Measurements from ENCODE around the gene GID4. TPM values are rescaled to one million over a fixed set of nuclear protein-coding genes. Genes with fewer than 3 reads are reported as not detected.

GID4 gene
- total and polyA plus RNA-seq, 10 donors: 3.0 to 11.5 (median 8.4) TPM

DNA sequence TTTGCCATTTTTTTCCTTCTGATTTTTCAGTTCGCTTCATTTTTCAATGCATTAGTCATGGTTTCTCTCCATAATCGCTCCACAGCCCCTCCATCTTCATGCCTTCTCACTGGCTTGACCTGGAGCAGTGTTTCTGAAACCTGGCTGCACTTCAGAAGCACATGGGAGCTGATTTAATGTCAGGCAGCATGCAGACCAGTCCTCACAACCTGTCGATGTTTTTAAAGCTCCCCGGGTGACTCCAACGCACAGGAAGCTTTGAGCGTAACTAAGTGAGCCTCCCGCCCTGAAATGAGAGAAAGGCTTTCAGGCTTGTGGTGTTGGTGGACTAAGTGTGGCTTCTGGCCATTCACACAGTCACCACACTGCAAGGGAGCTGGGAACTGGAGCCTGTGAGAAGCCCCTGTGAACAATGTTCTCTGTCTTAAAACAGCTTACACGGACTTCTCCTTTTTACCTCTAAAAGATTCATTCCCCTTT, 31.7 kb downstream of the GID4 start:
- intact Hi-C loops (cut with DNase I; ENCODE audit: low total_unique reads): no loop called here
- Histone ChIP-seq H3K36me3 (peaks cover 0 to 19% (median under 1%) of the 10 kb centered on the region in 6 donors), H3K4me1 (peaks cover 0 to 9% (median 0%) of the 10 kb centered on the region in 6 donors), H3K27me3 (replicated peaks in 1 of 7) (no peaks in the 10 kb centered on the region), H3K9me3 (no peaks in the 10 kb centered on the region), H3K27ac (no peak overlapping the region), H3K4me3 (no peak overlapping the region)
- DNase-seq: no peak
- WGBS, 5 donors: 13 to 24% (median 21%) methylated on average over 8 of the region's 8 CpGs
- TF ChIP-seq, protein P1, sequence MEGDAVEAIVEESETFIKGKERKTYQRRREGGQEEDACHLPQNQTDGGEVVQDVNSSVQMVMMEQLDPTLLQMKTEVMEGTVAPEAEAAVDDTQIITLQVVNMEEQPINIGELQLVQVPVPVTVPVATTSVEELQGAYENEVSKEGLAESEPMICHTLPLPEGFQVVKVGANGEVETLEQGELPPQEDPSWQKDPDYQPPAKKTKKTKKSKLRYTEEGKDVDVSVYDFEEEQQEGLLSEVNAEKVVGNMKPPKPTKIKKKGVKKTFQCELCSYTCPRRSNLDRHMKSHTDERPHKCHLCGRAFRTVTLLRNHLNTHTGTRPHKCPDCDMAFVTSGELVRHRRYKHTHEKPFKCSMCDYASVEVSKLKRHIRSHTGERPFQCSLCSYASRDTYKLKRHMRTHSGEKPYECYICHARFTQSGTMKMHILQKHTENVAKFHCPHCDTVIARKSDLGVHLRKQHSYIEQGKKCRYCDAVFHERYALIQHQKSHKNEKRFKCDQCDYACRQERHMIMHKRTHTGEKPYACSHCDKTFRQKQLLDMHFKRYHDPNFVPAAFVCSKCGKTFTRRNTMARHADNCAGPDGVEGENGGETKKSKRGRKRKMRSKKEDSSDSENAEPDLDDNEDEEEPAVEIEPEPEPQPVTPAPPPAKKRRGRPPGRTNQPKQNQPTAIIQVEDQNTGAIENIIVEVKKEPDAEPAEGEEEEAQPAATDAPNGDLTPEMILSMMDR (IDR thresholded peaks at IDR 0.05 in 8 of 11, conservative IDR thresholded peaks at IDR 0.05 in 3 of 11): no peak
- TF ChIP-seq POLR2A (IDR thresholded peaks at IDR 0.05): no peak
- TF ChIP-seq POLR2AphosphoS5 (IDR thresholded peaks at IDR 0.05): no peak

DNA sequence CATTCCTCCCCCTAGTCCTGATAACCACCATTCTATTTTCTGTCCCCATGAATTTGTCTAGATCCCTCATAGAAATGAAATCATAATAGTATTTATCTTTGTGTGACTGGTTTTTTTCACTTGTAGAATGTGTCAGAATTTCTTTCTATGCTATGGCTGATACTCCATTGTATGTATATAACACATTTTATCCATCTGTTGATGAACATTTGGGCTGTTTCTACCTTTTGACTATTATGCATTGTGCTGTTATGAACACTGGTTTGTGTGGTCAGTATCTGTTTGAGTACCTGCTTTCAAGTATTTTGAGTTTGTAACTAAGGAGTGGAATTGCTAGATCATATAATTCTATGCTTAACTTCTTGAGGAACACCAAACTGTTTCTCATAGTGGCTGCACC, 32.5 kb downstream of the GID4 start:
- no peak overlapping the region for H3K4me3 ChIP-seq
- H3K4me1 ChIP-seq: peaks cover 0 to 9% (median 0%) of the 10 kb centered on the region in 6 donors
- peaks cover 0 to 11% (median 0%) of the 10 kb centered on the region in 6 donors for H3K36me3 ChIP-seq
- intact Hi-C loops (cut with DNase I; ENCODE audit: low total_unique reads): no loop called here
- no peak for DNase-seq
- no peaks in the 10 kb centered on the region for H3K9me3 ChIP-seq
- no peaks in the 10 kb centered on the region for H3K27me3 ChIP-seq (replicated peaks in 1 of 7)
- H3K27ac ChIP-seq: no peak overlapping the region
- TF ChIP-seq POLR2A (IDR thresholded peaks at IDR 0.05) (no peak), POLR2AphosphoS5 (IDR thresholded peaks at IDR 0.05) (no peak)
- TF ChIP-seq, protein P1 (IDR thresholded peaks at IDR 0.05 in 8 of 11, conservative IDR thresholded peaks at IDR 0.05 in 3 of 11): no peak

DNA sequence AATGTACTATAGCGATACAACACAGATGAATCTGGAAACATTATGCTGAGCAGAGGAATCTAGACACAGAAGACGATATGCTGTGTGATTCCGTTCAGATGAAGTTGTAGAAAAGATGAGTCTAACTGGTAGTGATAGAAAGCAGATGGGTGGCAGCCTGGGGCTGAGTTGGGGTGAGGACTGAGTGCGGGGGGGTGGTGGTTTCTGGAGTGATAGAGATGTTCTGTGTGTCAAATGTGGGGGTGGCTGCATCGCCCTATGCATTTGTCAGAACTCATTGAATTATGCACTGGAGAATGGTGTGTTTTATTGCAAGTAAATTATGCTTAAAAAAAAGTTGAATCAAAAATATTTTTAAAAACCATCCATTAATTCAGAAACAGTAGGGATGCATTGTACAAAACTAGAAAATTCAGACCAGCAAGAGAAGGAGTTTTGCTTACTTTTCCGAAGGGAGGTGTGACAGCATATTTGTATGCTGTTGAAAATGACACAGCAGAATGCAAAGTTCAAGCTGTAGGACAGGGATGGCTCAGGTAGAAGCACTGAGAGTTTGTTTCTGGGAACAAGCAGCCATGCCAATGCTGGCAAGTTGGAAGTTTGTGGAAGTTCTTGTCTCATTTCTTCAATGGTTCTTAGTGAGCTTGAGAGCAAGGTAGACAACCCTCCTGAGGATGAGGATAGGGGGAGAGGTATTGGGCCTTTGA, 35.5 kb downstream of the GID4 start:
- intact Hi-C loops (cut with DNase I; ENCODE audit: low total_unique reads): no loop called here
- Histone ChIP-seq H3K27ac (no peak overlapping the region), H3K4me3 (no peak overlapping the region), H3K27me3 (replicated peaks in 1 of 7) (peaks cover 0 to 13% (median 0%) of the 10 kb centered on the region in 7 donors), H3K36me3 (no peaks in the 10 kb centered on the region), H3K4me1 (peaks cover 0 to 9% (median 0%) of the 10 kb centered on the region in 6 donors), H3K9me3 (no peaks in the 10 kb centered on the region)
- DNase-seq: no peak
- TF ChIP-seq POLR2A (IDR thresholded peaks at IDR 0.05): no peak
- TF ChIP-seq POLR2AphosphoS5 (IDR thresholded peaks at IDR 0.05): no peak
- TF ChIP-seq, protein P1 (IDR thresholded peaks at IDR 0.05 in 8 of 11, conservative IDR thresholded peaks at IDR 0.05 in 3 of 11): no peak
- 83 to 95% (median 84%) methylated on average over 6 of the region's 6 CpGs for WGBS, 5 donors

DNA sequence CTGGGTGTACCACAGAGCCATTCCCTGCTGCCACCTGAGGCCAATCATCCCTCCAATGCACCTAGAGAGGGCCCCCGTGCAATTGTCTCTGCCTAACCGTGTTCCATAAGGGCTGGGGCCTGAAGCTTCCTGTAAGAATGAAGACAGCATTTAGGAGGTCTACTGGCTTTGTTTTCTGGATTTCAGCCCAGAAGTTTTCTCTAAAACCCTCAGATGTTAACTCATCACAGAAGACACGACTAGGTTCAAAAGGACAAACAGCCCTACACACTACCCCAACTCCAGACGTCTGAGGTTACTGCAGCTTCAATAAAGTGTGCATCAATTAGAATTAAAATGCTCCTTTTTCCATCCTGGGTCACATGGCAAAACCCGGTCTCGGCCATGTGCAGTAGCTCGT, 37.7 kb downstream of the GID4 start:
- Histone ChIP-seq H3K36me3 (no peaks in the 10 kb centered on the region), H3K27me3 (replicated peaks in 1 of 7) (peaks cover 0 to 20% (median 0%) of the 10 kb centered on the region in 7 donors), H3K27ac (no peak overlapping the region), H3K9me3 (no peaks in the 10 kb centered on the region), H3K4me1 (no peaks in the 10 kb centered on the region), H3K4me3 (no peak overlapping the region)
- no peak for DNase-seq
- no peak for TF ChIP-seq POLR2A (IDR thresholded peaks at IDR 0.05)
- TF ChIP-seq POLR2AphosphoS5 (IDR thresholded peaks at IDR 0.05): no peak
- TF ChIP-seq, protein P1 (IDR thresholded peaks at IDR 0.05 in 8 of 11, conservative IDR thresholded peaks at IDR 0.05 in 3 of 11): no peak
- intact Hi-C loops (cut with DNase I; ENCODE audit: low total_unique reads): no loop called here
- 69 to 83% (median 77%) methylated on average over 7 of the region's 7 CpGs for WGBS, 5 donors
